Fibroblast of gingiva (primary cell): ENCODE data around the gene PSMF1.
A peak's percentile ranks its signal among the peaks of the same experiment; 100 is the strongest.

Experiments used
- DNase-seq: peaks from one replicate; pipeline ENCODE4 v3.0.0-alpha.2; 2011; ENCODE audit warnings: low read depth

The PSMF1 gene, protein sequence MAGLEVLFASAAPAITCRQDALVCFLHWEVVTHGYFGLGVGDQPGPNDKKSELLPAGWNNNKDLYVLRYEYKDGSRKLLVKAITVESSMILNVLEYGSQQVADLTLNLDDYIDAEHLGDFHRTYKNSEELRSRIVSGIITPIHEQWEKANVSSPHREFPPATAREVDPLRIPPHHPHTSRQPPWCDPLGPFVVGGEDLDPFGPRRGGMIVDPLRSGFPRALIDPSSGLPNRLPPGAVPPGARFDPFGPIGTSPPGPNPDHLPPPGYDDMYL

GRCh38 chr20:1118336-1119127, at the start of gene PSMF1:
TSS of gene PSMF1 (plus strand) at chr20:1118602. CDS start at chr20:1118774, 172 bp downstream.
- peak; percentile 92 for DNase-seq

GRCh38 chr20:1072258-1072657, 46.1 kb upstream of the PSMF1 start:
- DNase-seq = no peak

- no peak for DNase-seq
Observed at GRCh38 chr20:1075616-1076015, 42.8 kb upstream of the PSMF1 start.

- DNase-seq = no peak
Observed at GRCh38 chr20:1081891-1082290, 36.5 kb upstream of the PSMF1 start.

DNA sequence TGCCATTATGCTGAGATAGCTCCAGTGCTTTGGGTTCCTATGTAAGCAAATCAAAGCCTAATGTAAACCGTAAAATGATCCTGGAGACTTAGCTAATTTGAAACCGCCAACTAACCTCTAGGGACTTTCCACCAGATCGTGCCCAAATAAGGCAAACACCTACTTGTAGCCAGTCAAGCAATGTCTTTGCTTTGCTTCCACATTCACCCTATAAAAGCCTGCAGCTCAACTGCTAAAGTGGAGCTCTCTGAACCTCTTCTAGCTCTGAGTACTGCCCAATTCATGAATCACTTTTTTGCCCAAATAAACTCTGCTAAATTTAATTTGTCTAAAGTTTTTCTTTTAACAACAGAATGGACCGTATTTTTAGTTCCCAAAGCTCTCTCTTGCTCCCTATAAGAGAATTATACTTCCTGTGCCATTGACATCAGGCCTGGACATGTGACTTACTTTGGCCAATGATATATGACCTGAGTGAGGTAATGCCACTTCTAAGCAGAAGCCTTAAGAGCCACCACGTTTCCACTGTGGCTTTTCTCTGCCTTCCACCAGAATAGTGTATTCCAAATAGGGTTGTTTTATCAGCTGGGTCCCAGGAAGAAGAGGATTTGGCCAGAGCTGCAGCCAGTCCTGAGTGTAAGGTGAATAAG, 34.8 kb upstream of the PSMF1 start:
- no peak for DNase-seq

GRCh38 chr20:1085492-1086276, 32.7 kb upstream of the PSMF1 start:
- DNase-seq = no peak

- DNase-seq = no peak
Observed at GRCh38 chr20:1086277-1087213, 31.9 kb upstream of the PSMF1 start.

DNA sequence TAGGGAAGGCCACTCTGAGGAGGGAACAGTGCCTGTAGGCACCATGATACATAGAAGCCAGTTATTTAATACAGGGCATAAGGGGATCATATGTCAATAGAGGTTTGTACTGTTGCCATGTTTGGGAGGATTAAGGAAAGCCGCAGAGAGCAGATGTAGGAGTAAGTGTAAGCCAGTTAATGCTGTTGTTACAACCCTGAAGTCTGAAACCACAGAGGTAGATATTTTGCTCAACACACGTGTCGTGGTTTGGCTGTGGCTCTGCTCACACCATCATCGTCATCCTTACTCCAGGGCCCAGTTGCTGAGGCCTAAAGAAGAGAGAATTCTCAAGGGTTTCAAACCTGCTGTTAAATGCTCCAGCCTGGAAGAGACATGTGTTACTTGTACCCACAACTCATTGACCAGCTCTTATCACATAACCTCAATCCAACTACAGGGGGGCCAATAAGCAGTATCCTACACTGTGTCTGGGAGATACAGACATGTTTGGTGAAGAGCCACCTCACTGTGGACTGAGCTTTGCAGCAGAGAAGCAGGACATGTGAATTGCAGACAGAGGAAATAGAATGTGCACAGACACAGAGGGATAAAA, 31.0 kb upstream of the PSMF1 start:
- no peak for DNase-seq

DNA sequence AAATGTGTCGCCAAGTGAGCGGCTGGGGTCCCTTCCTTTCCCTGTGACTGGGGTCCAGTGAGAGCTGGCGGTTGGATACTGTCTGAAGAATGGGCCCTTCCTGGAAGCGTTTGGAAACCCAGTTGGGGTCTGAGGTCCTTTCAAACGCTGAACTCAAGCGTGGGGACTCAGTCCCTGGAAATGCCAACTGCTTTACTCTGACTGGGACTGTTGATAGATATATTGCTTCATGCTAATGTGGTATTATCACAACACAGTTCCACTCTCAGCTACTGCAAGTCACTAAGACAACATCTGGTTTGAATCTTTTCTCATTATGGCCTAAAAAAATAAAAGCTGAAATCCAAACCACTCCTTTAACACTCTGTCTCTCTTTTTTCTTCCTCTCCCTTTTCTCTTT, 23.7 kb upstream of the PSMF1 start:
- DNase-seq = peak; percentile 75

DNA sequence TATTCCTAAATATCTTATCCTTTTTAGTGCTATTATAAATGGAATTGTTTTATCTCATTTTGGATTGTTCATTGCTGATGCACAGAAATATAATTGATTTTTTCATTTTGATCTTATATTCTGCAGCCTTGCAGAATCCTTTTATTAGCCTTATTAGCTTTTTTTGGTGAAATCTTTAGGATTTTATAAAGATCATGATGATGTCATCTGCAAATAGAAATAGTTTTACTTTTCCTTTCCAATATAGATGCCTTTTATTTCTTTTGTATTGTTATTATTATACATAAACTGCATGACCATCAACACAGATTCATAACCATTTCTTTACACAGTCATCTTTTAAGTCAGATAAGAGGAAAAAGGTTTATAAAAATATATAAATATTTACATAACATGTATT, 16.9 kb upstream of the PSMF1 start:
- DNase-seq = no peak

DNA sequence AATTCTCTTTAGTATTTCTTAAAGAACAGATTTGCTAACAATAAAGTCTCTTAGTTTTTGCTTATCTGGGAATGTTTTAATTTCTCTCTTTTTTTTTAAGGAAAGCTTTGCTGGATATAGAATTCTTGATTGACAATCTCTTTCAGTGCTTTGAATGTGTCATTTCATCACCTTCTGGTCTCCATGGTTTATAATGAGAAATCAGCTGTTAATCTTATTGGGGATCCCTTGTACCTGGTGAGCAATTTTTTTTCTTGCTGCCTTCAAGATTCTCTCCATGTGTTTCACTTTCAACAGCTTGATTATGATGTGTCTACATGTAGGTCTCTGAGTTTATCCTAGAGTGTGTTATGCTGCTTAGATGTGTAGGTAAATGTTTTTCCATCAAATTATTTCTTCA, 16.4 kb upstream of the PSMF1 start:
- DNase-seq = no peak

GRCh38 chr20:1103751-1104150, 14.7 kb upstream of the PSMF1 start:
- DNase-seq = no peak

DNA sequence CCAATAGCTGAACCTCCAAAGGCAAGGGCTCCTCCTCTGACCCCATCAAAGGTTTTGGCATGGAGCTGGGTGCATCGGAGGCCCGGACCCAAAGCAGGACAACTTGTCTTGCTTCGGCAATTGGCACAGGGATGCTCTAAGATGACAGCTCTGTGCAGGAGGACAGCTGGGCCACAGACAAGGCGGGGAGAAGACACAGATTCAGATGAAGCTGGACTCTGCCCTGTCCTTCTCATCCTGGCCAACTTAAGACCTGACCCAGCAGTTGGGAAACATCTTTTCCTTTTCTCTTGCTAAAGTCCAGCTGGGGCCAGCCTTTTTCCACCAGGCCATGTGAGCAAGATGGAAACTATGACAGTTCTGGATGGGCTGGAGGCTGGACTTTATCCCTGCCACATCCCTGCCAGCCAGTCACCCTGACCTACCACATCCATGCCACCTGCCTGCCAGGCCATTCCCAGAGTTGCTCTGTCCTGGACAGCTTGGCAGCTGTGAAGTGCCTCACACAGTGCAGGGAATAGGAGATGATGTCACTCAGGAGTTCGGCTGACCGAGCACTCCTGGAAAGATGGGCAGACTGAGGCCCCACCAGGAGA, 12.7 kb upstream of the PSMF1 start:
- peak; percentile 56 for DNase-seq

GRCh38 chr20:1107176-1107575, 11.2 kb upstream of the PSMF1 start:
- no peak for DNase-seq

DNA sequence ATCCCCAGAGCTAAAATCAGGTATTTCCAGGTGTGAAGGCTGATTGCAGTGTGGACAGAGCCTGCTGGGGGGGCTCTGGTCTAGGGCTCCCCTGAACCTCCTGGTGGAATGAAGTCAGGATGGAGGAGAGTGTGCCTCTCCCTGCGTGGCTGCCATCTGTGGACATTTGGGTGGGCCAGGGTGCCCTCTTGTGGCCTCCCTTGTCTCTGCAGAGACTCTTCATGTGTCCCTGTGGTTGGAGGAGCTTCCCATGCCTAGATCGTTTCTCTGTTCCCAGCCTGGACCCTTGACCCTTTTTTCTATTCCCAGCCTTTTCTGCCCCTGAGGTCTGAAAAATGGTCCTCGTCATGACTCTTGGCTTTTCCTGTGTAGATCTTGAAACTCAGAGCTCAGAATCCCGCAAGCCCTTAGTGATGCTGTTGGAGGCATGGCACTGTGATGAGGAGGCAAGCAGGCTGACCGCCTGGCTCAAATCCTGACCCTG, 9.9 kb upstream of the PSMF1 start:
- DNase-seq = peak; percentile 33

GRCh38 chr20:1112908-1113307, 5.5 kb upstream of the PSMF1 start:
- no peak for DNase-seq

- no peak for DNase-seq
Observed at GRCh38 chr20:1118004-1118335, 432 bp upstream of the PSMF1 start.

GRCh38 chr20:1119128-1119505, 715 bp downstream of the PSMF1 start:
- DNase-seq = no peak

GRCh38 chr20:1119524-1119923, 1.1 kb downstream of the PSMF1 start:
- DNase-seq = no peak

DNA sequence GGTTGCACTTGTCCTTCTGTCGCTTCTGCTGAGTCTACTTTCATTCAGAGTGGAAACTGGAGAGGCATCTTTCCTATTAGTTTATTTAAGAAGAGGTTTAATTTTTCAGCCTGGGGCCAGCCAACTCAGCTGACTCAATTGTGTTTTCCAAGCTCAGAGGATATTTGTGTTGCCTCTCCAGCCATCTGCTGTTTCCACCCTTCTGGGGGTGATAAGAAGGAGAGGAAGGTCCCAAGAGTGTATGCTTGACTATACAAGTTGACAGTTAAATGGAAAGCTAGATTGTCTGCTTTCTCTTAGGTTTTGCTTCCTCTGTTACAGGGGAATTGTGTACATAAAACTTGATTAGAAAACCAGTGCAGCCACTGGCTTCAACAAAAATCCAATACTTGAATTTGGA, 3.0 kb downstream of the PSMF1 start:
- DNase-seq = peak; percentile 8
